HAP-1 (cell line): Measurements from ENCODE around the gene LRRC41.

Experiments
- DNase-seq, 2 experiments: peaks; one replicate each; pipeline ENCODE4 v3.0.0-alpha.2; 2016 to 2020; ENCODE audit warnings: low spot score in 2 of 2
- H3K27me3 ChIP-seq: fragments of 250-450 bp; sonication (Bioruptor Pico); 2 replicates; pipeline ENCODE4 v1.5.1; 2020; ENCODE audit warnings: low read depth, mild to moderate bottlenecking, moderate library complexity
- H3K36me3 ChIP-seq: fragments of 250-450 bp; sonication (Bioruptor Pico); replicated peaks from 2 replicates; pipeline ENCODE4 v1.5.1; 2020; ENCODE audit warnings: mild to moderate bottlenecking
- H3K4me1 ChIP-seq: fragments of 250-450 bp; sonication (Bioruptor Pico); 2 replicates; pipeline ENCODE4 v1.5.1; 2020; ENCODE audit warnings: mild to moderate bottlenecking
- H3K4me3 ChIP-seq: fragments of 250-450 bp; sonication (Bioruptor Pico); 2 replicates; pipeline ENCODE4 v1.5.1; 2020; ENCODE audit warnings: mild to moderate bottlenecking, moderate library complexity
- H3K9me3 ChIP-seq: fragments of 250-450 bp; sonication (Bioruptor Pico); 2 replicates; pipeline ENCODE4 v1.5.1; 2020; ENCODE audit warnings: mild to moderate bottlenecking, moderate library complexity
- in situ Hi-C: fragments of 300-500 bp; cut with MboI; formaldehyde crosslinking; loops from 3 replicates; pipeline ENCODE4 v1.14.3; 2020; ENCODE audit warnings: low sequenced_read_pairs, inconsistent platforms, mixed read lengths

The LRRC41 gene

DNA sequence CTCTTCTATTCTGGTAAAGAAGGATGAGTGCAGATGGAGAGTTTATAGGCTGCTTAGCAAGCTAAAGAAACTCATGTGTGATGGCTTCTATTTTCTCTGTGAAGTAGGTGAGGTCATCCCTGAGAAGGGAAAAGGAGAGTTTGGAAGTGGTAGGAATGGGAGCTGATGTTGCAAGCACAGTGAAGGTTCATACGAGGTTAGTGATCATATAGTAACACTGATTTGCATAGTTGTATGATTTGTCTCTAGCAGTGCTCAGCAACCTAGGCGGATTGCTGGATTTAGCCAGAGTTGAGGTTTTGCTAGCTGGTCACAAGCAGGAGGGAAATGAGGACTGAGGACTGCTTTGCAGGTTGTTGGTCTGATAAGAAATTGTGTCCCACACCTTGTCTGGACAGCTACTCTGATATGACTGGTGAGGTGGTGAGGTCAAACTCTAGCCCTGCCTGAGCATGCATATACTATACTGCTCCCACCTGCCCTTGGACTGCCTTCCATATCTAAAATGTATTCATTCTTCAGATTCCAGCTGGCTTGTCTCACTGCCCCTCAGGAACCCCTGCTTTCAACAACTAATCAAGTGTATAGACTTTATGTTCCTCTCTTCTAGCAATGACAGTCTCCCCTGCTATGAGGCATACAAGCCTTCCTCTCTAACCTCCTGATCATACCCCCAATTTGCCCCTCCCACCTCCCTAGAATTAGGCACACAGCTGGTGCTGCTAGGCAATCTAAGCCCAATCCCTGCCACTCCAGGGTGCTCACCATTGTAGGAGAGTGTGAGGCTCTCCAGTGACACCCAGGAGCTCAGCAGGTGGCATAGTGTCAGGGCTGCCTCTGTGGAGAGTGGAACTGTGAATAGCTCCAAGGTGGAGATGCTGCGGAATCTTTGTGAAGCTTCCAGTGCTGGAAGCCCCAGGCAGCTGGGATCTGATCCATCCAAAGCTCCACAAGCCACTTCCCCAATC lies 18.5 kb downstream of the LRRC41 start:
- no peak for DNase-seq
- in situ Hi-C loops = no loop called here
- Histone ChIP-seq H3K36me3 (peaks cover 69% of the 10 kb centered on the region), H3K9me3 (no peaks in the 10 kb centered on the region), H3K27me3 (no peaks in the 10 kb centered on the region), H3K4me1 (no peaks in the 10 kb centered on the region), H3K4me3 (no peak overlapping the region)

DNA sequence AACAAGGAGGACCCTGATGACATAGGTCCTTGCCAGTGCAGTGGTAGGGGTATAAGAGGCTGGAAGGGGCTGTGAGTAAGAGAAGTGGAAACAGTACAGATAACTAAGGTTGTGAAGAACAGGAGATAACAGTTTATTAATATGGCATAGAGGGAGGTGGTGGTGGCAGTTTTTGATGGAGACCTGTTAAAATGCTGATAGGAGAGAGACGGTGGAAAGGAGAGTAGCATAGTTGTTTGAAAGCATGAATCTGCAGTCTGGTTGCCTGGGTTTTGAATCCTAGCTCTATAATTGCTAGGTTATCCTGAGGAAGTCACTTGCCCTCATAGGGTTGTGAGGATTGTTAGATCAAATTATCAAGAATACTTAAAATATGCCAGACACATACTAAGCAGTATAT lies 19.4 kb downstream of the LRRC41 start:
- Histone ChIP-seq H3K27me3 (no peaks in the 10 kb centered on the region), H3K4me3 (no peak overlapping the region), H3K9me3 (no peaks in the 10 kb centered on the region), H3K36me3 (peaks cover 73% of the 10 kb centered on the region), H3K4me1 (no peaks in the 10 kb centered on the region)
- in situ Hi-C loops = no loop called here
- DNase-seq = no peak

DNA sequence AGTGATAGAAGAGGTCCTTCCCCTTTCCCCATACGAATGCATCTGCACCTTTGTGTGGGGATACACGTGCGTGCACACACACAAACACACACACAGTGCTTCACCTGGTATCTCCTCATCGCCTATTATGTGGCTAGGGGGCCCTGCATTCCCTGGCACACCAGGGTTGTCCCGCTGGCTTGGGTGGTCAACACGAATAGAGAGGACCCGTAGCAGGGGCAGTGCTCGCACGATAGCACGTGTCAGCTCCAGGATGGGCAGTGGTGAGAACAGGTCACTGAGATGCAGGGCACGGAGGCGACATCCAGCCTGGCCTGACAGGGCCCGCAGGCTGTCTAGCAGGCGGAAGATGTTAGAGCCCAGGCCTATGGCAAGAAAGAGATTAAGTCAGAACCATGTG lies 22.4 kb downstream of the LRRC41 start:
- H3K36me3 ChIP-seq = peaks cover 87% of the 10 kb centered on the region
- no peak overlapping the region for H3K4me3 ChIP-seq

DNA sequence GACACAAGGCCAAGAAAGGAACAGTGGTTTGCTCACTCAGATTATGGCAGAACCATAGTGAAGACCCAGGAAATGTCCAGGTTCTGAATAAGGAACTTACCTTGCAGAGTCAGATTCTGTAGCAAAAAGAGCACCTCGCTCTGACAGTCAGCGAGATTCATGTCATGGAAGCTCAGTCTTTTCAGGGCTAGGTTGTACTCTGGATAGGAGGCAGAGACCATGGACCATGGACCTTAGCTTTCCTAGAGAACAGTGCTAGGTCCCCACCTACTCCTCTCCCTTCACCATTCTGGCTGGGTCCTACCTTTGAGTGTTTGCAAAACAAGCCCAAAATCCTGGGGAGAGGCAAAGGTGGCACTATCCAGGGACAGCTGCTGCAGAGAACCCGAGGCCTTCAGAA lies 23.3 kb downstream of the LRRC41 start:
- in situ Hi-C loops = no loop called here
- no peaks in the 10 kb centered on the region for H3K9me3 ChIP-seq
- no peaks in the 10 kb centered on the region for H3K4me1 ChIP-seq
- H3K27me3 ChIP-seq = no peaks in the 10 kb centered on the region
- peaks cover 87% of the 10 kb centered on the region for H3K36me3 ChIP-seq
- no peak overlapping the region for H3K4me3 ChIP-seq
- no peak for DNase-seq

More for the DNA sequence above, 22.4 kb downstream of the LRRC41 start:
- no peaks in the 10 kb centered on the region for H3K9me3 ChIP-seq
- DNase-seq = no peak
- no peaks in the 10 kb centered on the region for H3K27me3 ChIP-seq
- no peaks in the 10 kb centered on the region for H3K4me1 ChIP-seq
- in situ Hi-C loops = no loop called here

DNA sequence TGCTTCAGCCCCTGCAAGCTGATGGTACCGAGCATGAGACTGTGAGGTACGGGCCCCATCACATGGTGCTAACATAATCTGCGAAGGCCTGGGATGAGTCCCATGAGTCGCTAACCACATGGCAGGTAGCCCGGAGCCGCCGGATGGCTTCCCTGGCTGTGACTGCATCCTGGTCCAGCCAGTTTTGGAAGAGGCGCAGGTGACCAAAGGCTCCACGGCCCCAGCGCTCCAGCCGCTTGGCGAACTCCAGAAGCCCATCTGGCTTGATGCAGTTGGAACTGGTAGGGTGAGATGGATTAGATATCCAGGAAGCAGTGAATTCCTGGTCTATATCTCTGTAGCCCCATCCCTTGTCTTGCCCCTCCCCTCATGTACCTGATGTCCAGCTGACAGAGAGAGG lies 24.6 kb downstream of the LRRC41 start:
- Histone ChIP-seq H3K4me3 (no peak overlapping the region), H3K9me3 (no peaks in the 10 kb centered on the region), H3K4me1 (no peaks in the 10 kb centered on the region), H3K27me3 (no peaks in the 10 kb centered on the region), H3K36me3 (peaks cover 87% of the 10 kb centered on the region)
- in situ Hi-C loops = no loop called here
- DNase-seq = no peak

DNA sequence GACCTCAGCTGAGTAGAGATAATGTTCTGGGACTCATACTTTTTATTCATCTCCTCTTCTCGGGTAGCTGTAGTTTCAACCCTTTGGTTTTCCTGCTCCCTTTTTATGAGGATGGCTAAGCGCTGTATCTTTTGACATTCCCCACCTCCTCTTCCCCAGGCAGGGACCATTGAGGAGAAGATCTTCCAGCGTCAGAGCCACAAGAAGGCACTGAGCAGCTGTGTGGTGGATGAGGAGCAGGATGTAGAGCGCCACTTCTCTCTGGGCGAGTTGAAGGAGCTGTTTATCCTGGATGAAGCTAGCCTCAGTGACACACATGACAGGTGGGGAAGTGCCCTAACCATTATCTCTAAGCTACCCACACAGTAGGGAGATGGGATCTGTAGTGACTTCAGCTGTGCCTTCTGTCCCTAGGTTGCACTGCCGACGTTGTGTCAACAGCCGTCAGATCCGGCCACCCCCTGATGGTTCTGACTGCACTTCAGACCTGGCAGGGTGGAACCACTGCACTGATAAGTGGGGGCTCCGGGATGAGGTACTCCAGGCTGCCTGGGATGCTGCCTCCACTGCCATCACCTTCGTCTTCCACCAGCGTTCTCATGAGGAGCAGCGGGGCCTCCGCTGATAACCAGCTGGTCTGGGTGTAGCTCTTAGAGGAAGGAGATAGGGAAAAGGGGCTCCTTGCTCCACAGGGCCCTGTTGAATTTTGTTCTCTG lies 25.6 kb downstream of the LRRC41 start:
- Histone ChIP-seq H3K4me1 (no peaks in the 10 kb centered on the region), H3K27me3 (no peaks in the 10 kb centered on the region), H3K9me3 (no peaks in the 10 kb centered on the region), H3K4me3 (no peak overlapping the region), H3K36me3 (peaks cover 91% of the 10 kb centered on the region)
- DNase-seq = no peak
- in situ Hi-C loops = no loop called here

DNA sequence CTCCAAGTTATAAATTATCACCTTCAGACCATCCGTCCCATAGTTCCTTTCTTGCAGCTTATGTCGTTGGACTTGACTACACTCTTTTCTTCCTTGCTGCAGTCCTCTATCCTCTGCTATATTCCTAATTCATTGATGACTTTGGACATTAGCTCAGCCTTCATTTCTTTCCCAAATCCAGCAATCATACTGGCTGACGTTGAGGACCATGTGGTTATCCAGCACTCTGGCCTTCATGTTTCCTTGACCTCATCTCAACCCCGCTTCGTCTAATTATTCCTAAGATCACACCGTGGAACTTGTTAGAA lies 28.4 kb downstream of the LRRC41 start:
- H3K36me3 ChIP-seq = peaks cover 98% of the 10 kb centered on the region
- in situ Hi-C loops = no loop called here
- H3K27me3 ChIP-seq = no peaks in the 10 kb centered on the region

DNA sequence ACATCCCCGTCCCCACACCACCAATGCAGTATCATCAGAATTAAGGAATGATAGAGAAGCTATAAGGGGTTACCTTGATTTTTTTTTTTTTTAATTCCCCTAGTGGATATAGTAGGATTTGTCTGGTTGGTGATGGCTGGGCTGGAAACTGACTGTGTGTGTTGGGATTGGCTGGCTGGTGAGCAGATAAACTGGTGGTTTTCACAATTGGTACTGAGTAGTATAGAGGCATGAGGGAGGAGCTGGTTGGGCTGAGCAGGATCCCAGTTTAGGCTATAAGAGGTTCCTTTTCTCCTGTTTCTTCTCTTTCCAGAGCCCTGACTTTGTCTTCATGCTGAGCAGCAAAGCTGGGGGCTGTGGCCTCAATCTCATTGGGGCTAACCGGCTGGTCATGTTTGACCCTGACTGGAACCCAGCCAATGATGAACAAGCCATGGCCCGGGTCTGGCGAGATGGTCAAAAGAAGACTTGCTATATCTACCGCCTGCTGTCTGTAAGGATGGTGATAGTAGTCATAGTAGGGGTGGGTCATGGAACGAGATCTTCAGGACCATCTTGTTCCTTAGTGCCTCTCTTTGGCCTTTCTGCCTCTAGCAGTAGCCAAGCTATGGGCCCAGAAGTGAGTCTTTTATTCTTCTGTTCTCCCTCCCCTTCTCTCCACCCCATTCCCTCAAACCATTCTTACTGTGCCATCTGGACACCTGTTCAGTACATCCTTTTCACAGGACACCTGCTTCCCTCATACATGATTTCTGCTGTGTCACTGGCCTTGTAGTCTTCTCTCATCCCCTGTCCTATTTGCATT lies 29.0 kb downstream of the LRRC41 start:
- no peaks in the 10 kb centered on the region for H3K27me3 ChIP-seq
- no peaks in the 10 kb centered on the region for H3K9me3 ChIP-seq
- H3K4me1 ChIP-seq = no peaks in the 10 kb centered on the region
- H3K36me3 ChIP-seq = peaks cover 98% of the 10 kb centered on the region
- in situ Hi-C loops = no loop called here
- H3K4me3 ChIP-seq = no peak overlapping the region
- no peak for DNase-seq

More for the DNA sequence above, 28.4 kb downstream of the LRRC41 start:
- Histone ChIP-seq H3K9me3 (no peaks in the 10 kb centered on the region), H3K4me1 (no peaks in the 10 kb centered on the region), H3K4me3 (no peak overlapping the region)
- DNase-seq = no peak

DNA sequence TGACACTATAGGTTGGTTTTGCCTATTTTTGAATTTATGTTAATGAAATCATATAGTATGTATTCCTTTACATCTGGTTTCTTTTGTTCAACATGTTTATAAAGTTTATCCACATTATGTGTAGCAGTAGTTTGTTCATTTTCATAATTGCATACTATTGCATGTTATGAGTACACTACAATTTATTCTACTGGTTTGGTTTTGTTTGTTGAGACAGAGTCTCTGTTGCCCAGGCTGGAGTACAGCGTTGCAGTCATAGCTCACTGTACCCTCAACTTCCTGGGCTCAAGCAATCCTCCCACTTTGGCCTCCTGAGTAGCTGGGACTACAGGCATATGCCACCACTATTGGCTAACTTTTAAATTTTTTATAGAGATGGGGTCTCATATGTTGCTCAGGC lies 34.8 kb downstream of the LRRC41 start:
- Histone ChIP-seq H3K4me1 (no peaks in the 10 kb centered on the region), H3K9me3 (no peaks in the 10 kb centered on the region), H3K36me3 (peaks cover 98% of the 10 kb centered on the region), H3K4me3 (no peak overlapping the region), H3K27me3 (no peaks in the 10 kb centered on the region)
- DNase-seq = no peak
- in situ Hi-C loops = no loop called here

DNA sequence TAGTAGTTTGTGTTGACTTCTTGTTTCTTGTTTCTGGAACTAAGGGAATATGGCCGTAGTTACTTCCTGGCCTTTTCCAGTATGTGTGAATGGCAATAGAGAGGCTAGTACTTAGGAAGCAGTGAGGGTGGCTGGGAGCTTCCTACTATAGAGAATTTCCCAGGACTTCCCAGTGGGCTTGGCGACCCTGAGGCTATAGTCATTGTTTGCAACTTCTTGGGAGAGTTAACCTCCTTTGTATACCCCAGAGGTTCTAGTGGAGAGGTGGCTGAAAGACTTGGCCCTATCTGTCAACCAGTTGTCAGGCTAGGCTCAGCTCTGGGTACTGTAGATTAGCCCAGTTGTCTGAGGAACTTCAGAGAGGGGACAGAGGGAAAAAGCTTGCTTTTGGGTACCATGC lies 40.3 kb downstream of the LRRC41 start:
- Histone ChIP-seq H3K9me3 (no peaks in the 10 kb centered on the region), H3K4me3 (no peak overlapping the region), H3K36me3 (peaks cover 100% of the 10 kb centered on the region), H3K27me3 (no peaks in the 10 kb centered on the region), H3K4me1 (no peaks in the 10 kb centered on the region)
- in situ Hi-C loops = no loop called here
- DNase-seq = no peak

DNA sequence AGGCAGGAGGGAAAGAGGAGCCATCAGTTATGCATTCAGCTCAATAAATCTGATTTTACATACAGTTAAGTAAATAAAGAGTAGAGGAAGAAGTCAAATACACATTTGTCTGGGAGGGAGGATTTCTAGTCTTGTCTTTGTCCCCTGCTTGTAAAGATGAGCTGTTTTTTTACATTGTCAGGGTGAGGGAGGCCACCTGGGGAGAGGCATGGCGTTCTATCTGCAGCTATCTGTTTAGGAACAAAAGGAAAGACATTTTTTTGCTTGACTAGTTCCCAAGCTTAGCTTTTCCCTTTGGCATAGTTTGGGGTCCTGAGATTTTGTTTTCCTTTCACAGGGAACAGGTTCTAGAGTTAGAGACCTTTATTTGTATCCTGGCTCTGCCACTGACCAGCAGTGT lies 40.9 kb downstream of the LRRC41 start:
- in situ Hi-C loops = no loop called here
- no peaks in the 10 kb centered on the region for H3K9me3 ChIP-seq
- H3K27me3 ChIP-seq = no peaks in the 10 kb centered on the region
- H3K4me1 ChIP-seq = no peaks in the 10 kb centered on the region
- H3K4me3 ChIP-seq = no peak overlapping the region
- no peak for DNase-seq
- peaks cover 100% of the 10 kb centered on the region for H3K36me3 ChIP-seq

DNA sequence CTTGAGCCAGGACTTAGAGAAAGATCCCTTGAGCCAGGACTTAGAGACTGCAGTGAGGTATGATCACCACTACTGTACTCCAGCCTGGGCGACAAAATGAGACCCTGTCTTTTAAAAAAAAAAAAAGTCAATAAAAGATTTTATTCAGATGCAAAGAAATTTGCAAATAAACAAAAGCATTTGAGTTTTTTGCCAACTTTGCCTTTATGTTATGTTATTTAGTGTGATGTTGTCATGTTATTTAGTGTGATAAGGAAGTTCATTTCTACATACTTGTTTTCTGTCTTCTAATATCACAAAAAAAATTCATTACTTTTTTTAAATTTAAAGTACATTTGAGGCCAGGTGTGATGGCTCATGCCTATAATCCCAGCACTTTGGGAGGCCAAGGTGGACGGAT lies 46.9 kb downstream of the LRRC41 start:
- Histone ChIP-seq H3K9me3 (no peaks in the 10 kb centered on the region), H3K27me3 (no peaks in the 10 kb centered on the region), H3K4me1 (peaks cover 8% of the 10 kb centered on the region), H3K4me3 (no peak overlapping the region), H3K36me3 (peaks cover 86% of the 10 kb centered on the region)
- DNase-seq = no peak
- in situ Hi-C loops = no loop called here

DNA sequence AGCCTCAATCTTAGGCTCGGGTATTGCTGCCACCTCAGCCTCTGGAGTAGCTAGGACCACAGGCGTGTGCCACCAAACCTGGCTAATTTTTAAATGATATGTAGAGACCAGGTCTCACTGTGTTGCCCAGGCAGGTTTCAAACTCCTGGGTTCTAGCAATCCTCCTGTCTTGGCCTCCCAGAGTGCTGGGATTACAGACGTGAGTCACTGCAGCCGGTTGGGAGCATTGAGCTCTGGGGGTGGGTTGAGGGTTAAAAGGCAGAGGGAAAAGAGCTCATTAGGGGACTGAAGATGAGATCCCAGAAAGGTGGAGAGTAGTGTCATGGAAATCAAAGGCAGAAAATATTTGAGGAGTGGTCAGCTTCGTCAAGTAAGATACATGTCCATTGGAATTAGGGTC lies 48.7 kb downstream of the LRRC41 start:
- H3K36me3 ChIP-seq = peaks cover 86% of the 10 kb centered on the region
- no peaks in the 10 kb centered on the region for H3K27me3 ChIP-seq
- peaks cover 8% of the 10 kb centered on the region for H3K4me1 ChIP-seq
- no peaks in the 10 kb centered on the region for H3K9me3 ChIP-seq
- DNase-seq = no peak
- in situ Hi-C loops = no loop called here
- no peak overlapping the region for H3K4me3 ChIP-seq
